ENCODE data around the gene NSG1.
"Not testable (repeated sequence)": the region's sequence is repeated elsewhere in the genome, so short reads cannot be mapped to it uniquely, and the experiment has no call there.

The NSG1 gene

DNA sequence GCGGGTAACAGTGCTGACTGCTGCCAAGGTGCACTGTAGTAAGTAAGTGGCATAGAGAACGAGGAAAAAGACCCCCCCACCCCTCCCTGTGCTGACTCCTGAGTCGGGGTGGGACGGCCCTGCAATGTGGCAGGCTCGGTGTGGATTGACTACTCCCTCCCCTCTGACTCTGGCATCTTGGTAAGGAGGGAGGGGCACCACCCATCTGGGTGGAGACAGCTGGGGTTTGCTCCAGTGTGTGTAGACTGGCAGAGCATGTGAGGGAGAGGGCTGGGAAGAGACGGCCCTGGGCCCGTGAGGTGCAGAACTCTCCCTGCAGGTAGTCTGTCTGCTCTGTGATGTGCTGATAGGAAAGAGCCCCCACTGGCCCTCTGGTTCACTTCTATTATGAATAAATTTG lies 31.0 kb downstream of the NSG1 start:
- peak; percentile 15 for DNase-seq

GRCh38 chr4:4418676-4419390 lies 31.9 kb downstream of the NSG1 start:
- DNase-seq: no peak

DNA sequence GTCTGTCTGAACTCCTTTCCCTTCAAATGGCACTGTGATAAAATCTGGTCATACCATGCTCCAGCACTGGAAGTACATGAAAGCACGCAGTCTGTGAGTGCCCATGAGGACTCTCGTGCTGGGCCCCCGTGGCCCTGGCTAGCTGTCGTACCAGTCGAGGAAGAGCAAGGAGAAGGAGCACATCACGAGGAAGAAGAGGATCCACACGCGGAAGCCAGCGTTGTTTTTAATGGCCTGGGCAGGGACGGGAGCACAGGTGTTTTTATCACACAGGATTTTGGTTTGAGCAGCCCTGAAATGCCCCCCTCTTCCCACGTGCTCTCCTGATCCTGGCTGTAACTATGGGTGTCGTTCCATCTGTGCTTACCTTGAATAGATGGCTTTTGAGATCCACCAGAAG lies 33.0 kb downstream of the NSG1 start:
- DNase-seq: no peak

DNA sequence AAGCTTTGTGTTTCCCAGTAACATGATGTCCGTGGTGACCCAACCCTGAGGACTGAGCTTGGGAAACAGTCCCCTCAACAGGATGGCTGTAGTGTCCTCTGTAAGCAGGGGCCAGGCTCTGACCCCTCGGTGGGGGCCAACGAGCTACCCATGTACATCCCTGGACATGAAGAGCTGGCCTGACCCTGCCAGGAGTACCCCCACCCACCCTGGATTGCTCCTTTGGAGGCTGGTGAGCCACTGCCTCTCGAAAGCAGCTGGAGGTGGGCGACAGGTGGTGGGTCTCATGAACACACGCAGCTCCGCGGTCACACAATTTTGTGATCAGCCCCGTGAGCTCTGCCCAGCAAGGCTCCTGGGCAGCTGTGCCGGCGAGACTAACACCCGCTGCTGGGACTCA lies 33.5 kb downstream of the NSG1 start:
- DNase-seq: no peak

- DNase-seq: no peak
These were observed 34.5 kb downstream of the NSG1 start for GRCh38 chr4:4421356-4421755.

GRCh38 chr4:4422117-4422516 lies 35.2 kb downstream of the NSG1 start:
- not testable (repeated sequence) for DNase-seq

- DNase-seq: no peak
These were observed 36.1 kb downstream of the NSG1 start for GRCh38 chr4:4422856-4423499.

DNA sequence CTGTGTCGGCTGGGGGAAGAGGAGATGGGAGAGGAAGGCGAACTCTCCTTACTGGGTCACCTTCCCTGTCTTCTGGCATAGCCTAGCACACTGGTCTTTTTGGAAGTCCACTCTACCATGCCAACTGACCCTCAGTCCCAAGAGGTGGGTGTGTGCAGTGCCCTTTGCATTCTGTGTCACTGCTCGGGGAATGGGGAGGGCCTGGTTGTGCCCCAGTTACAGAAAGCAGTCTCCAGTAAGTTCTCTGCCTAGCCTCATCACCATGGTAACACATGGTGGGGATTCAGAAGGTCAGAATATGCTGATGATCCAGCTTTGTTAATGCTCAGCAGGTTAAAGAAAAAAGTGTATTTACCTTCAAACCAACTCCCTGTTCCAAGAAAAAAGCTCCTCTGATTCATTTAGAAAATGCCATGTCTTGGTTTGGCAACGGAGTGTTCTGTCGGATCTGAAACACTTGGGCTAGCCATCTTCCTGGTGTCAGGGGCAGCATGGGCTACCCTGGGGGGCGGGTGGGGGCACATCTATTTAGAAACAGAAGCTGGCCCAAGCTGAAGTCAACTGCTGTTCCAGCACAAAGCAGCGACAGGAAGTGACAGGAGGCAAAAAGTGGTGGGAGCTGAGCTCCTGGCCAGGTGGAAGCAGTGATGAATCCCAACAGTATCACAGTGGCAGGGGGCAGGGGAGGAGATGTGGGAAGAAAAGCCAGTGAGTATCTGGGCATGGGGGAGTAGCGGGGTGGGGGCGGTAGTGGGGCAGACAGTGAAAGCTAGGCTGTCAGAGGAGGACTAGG lies 37.0 kb downstream of the NSG1 start:
- DNase-seq: no peak

GRCh38 chr4:4424499-4425115 lies 37.7 kb downstream of the NSG1 start:
- no peak for DNase-seq

DNA sequence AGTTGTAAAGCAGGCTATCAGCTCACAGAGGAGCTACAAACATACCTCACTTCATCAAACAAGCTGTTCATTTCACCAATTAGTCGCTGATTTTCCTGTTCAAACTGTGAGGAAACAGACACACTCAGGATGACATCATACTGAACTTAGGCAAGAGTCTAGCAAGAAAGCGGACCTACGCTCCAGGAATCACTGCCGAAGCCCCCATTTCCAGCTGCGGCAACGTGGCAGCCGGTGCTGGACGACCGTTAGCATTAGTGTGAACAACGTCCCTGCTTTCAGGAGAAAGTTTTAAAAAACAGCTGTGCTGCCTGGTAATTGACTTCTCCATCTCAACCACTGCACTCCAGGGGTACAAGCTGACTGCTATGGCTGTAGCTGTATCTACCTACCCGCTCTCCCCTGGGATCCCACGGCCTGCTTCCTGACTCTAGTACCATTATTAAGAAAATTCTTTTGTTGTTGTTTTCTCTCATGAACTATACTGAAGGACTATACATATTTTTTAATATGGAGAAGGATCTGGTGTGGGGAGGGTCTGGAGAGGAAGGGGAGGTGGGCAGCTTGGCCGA lies 38.3 kb downstream of the NSG1 start:
- no peak for DNase-seq

DNA sequence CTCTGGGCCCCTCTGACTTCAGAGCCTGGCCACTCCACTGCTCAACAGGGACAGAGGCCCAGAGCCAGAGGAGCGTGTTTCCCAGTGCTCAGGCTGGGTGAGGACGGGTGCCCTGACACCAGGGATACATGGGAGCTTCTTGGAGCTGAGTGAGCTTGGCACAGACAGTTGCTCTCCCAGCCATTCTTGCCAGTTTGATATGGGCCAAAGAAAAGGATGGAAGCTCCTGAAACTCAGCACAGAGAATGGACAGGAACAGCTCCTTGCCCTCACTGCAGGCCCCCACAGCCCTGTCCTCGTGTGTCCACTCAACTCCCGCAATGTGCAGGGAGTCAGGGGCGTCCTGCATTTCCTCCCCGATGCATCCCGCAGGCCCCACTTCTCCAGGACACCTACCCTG lies 38.8 kb downstream of the NSG1 start:
- DNase-seq: no peak

- DNase-seq: no peak
These were observed 39.7 kb downstream of the NSG1 start for GRCh38 chr4:4426511-4427120.

- no peak for DNase-seq
These were observed 40.4 kb downstream of the NSG1 start for GRCh38 chr4:4427121-4427870.

DNA sequence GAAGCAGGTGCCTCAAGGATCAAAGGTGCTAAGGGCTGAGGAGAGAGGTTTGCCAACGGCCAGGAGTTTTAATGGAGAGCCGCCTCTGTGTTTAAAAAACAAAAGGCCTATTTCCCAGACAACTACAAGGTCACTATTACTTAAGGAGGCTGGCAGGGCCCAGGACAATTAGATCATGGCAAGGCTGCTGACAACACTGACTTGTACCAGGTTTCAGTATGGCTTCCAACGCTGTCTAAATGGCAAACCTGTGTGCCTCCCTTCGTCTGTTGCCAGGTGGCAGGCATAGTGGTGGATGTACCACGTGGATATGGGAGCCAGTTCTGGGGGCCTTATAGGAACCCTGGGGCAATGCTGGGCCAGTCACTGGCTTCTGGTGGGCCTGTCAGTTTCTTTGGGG lies 41.0 kb downstream of the NSG1 start:
- DNase-seq: no peak

DNA sequence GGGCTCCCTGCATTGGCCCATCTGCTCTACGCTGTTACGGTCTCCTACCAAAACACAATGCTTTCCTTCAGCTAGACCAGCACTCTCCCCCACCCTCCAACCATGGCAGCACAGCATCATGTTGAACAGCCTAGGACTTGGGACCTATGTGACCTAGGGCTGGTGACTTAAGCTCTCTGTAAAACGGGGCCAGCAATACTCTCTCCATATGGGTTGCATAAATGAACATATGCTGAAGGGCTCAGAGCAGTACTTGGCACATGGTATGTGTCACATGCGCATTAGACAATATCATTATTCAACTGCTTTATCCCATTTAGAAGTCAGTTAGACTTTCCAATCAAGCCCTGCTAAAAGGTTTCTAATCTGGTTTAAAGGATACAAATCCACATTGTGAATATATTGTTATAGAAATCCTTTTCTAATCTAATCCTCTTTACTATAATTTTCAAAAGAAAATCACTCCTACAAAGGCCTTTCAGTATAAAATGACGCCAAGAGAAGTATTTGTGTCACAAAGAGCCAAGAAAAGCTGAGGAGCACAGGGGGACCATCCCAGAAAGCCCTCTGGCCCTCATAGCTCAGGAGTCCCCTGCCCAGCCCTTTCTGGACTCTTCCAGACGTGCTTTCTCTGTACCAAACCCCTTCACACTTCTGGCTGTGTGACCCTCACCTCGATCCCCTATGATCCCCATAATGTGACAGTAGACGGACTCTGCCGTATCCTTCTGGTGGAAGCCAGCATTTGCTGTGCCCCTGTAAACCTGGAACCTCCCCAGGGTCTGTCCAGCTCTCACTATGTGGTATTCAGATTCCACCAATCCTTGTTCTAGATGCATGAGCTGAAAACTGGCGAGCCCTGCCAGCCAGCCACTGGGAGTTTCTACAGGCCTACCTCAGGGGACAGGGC lies 42.3 kb downstream of the NSG1 start:
- DNase-seq: no peak

- peak; percentile 42 for DNase-seq
These were observed 43.7 kb downstream of the NSG1 start for GRCh38 chr4:4430492-4431195.

DNA sequence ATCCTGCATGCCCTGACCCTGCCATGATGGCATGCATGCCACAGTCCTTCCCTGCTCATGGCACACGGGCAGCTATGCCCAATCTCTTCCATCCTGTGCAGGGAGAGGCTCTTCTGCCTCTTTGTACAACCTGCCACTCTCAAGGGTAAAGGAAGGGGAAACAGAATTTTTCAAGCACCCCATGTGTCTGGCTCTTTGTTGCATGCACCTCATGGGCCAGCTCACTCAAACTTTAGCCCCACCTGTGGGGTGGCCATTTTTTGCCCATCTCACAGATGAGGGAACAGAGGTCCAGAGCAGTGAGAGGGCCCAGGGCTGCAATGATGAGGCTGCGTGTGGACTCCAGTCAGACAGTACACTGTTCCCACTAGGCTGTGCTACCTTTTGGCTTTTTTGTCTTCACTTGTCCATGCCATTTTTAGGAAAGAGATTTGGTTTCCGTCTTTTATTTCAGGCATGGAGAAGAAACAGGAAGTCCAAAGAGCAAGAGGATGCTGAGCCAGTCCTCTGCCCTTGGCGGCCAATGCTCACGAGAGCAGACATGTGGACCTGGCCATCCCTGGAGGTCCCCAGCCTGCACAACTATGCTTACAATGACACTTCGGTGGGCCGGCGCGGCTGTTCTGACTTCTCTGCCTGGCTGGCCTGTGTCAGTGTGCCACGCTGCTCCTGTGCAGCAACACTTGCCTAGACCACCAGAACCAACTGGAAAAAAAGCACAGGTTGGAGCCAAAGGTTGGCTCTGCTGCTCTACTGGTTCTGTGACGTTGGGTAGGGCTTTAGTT lies 45.6 kb downstream of the NSG1 start:
- DNase-seq: no peak

DNA sequence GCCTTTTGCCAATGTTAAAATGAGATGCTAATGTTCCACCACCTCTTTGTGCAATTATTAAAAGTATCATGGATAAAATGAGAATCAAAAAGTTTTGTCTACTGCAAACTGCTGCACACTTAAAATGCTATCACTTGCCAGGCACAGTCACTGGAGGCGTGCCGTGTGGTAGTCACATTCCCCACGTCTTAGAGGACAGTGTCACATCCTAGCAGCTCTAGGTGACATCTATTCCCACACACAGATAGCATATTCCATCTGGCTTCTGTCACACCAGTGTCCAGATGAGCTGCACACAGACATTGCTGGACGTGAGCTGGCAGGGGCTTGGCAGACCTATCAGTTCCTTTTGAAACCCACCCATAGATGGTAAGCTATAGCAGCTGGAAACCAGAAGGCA lies 47.0 kb downstream of the NSG1 start:
- no peak for DNase-seq

- no peak for DNase-seq
These were observed 49.4 kb downstream of the NSG1 start for GRCh38 chr4:4436244-4436823.

Measured in activated T-cell treated with anti-CD3 and anti-CD28 coated beads, Interleukin-2, amount 50 U/mL, for 1 hour (primary cell).